HepG2 (cell line): ENCODE measurements around the gene NDUFAF5. TPM values are rescaled to one million over a fixed set of nuclear protein-coding genes. Genes with fewer than 3 reads are reported as not detected.

ENCODE experiments used
- ATAC-seq: fragments of 200-7000 bp; cut with Tn5 transposase; 3 replicates; pipeline ENCODE4 v1.9.1; 2020; ENCODE audit warnings: mild to moderate bottlenecking, moderate library complexity
- BruUV-seq: library from RNA; stranded (reverse); fragments of 400-500 nt; replicated peaks from 2 replicates; lab custom pipeline; 2021; lab: Mats Ljungman, UMichigan
- CTCF ChIA-PET: fragments of 300-600 bp; formaldehyde crosslinking; extraction: SDS; loops from one replicate; lab custom pipeline; 2021; ENCODE audit warnings: low total read pairs, inconsistent platforms, low intra/inter-chr PET ratio; lab: Yijun Ruan, JAX
- POLR2A ChIA-PET: fragments of 350-600 bp; sonication (Branson Sonifier 250); formaldehyde crosslinking; loops from one replicate; lab custom pipeline; 2020; ENCODE audit warnings: antibody characterized with exemption, inconsistent platforms; lab: Yijun Ruan, JAX
- DNase-seq: peaks from one replicate; pipeline ENCODE4 v3.0.0-alpha.2; 2015; ENCODE audit warnings: low spot score
- FAIRE-seq: peaks from 3 replicates; lab custom pipeline; 2011; peaks lifted over from hg19 to GRCh38; lab: Jason Lieb, UNC
- H2AFZ ChIP-seq: one replicate; pipeline ENCODE4 v1.6.1; 2011; ENCODE audit warnings: low read length, inconsistent platforms
- H3K27ac ChIP-seq: fragments of 300-600 bp; 3 replicates; pipeline ENCODE4 v1.8.0; 2011; ENCODE audit warnings: mixed run types, mild to moderate bottlenecking, mixed read lengths, low read length, inconsistent platforms; ENCODE audit not compliant: insufficient read depth; ENCODE audit errors: extremely low read length
- H3K27me3 ChIP-seq, 2 experiments: fragments of 200-600 bp in 1 of 2; 2 replicates in 1 of 2; 3 replicates in 1 of 2; pipeline versions ENCODE4 v1.6.0 to v1.8.0; 2011; ENCODE audit warnings: low read length in 2 of 2, mild to moderate bottlenecking in 2 of 2, moderate library complexity in 2 of 2, inconsistent platforms in 1 of 2; ENCODE audit not compliant: insufficient read depth in 2 of 2, control insufficient read depth in 1 of 2
- H3K36me3 ChIP-seq, 2 experiments: fragments of 200-600 bp in 1 of 2; replicated peaks in 1 of 2; 2 replicates in 1 of 2; 3 replicates in 1 of 2; pipeline versions ENCODE4 v1.5.1 to v1.8.0; 2011; ENCODE audit warnings: low read length in 2 of 2, inconsistent platforms in 1 of 2; ENCODE audit not compliant: insufficient read depth in 2 of 2, control insufficient read depth in 1 of 2
- H3K4me1 ChIP-seq: 2 replicates; pipeline ENCODE4 v1.5.1; 2012; ENCODE audit warnings: low read length, inconsistent platforms; ENCODE audit not compliant: insufficient read depth
- H3K4me2 ChIP-seq: 2 replicates; pipeline ENCODE4 v1.6.0; 2011; ENCODE audit warnings: low read depth, low read length, inconsistent platforms
- H3K4me3 ChIP-seq, 3 experiments: fragments of 200-600 bp in 1 of 3; sonication (generic), shearing (Covaris generic) in 1 of 3; replicated peaks in 1 of 3; 2 replicates each; pipeline ENCODE4 v1.5.1; 2011 to 2016; ENCODE audit warnings: low read length in 3 of 3, inconsistent platforms in 2 of 3, low read depth in 2 of 3, mild to moderate bottlenecking in 2 of 3, control low read depth in 1 of 3, mixed read lengths in 1 of 3; ENCODE audit not compliant: insufficient read depth in 1 of 3
- H3K79me2 ChIP-seq: one replicate; pipeline ENCODE4 v1.6.1; 2011; ENCODE audit warnings: low read length, inconsistent platforms; ENCODE audit not compliant: insufficient read depth
- H3K9ac ChIP-seq: 2 replicates; pipeline ENCODE4 v1.6.0; 2011; ENCODE audit warnings: mild to moderate bottlenecking, low read depth, low read length, inconsistent platforms; ENCODE audit not compliant: insufficient read depth
- H3K9me3 ChIP-seq: 2 replicates; pipeline ENCODE4 v1.5.1; 2012; ENCODE audit warnings: mild to moderate bottlenecking, low read length
- H4K20me1 ChIP-seq: 2 replicates; pipeline ENCODE4 v1.6.0; 2011; ENCODE audit warnings: inconsistent platforms, mild to moderate bottlenecking, low read length, moderate library complexity; ENCODE audit not compliant: insufficient read depth
- MXI1 ChIP-seq: IDR thresholded peaks from 3 replicates; pipeline ENCODE4 v1.6.1; 2012; ENCODE audit warnings: low read depth, low read length, inconsistent platforms, borderline replicate concordance
- NFIB ChIP-seq: sonication (generic); formaldehyde crosslinking; IDR thresholded peaks from 2 replicates; pipeline ENCODE4 v1.9.0; 2021; ENCODE audit warnings: missing genetic modification reagents, mild to moderate bottlenecking, borderline replicate concordance
- PAX8 ChIP-seq: sonication (generic); formaldehyde crosslinking; IDR thresholded peaks from 2 replicates; pipeline ENCODE4 v1.8.0; 2022; ENCODE audit warnings: mild to moderate bottlenecking, missing genetic modification reagents, borderline replicate concordance
- SIX1 ChIP-seq: sonication (generic); formaldehyde crosslinking; IDR thresholded peaks from 2 replicates; pipeline ENCODE4 v1.4.0; 2020; ENCODE audit warnings: missing genetic modification reagents, borderline replicate concordance
- ZBTB40 ChIP-seq, 2 experiments: fragments of 450-650 bp in 1 of 2; sonication (generic) in 1 of 2; formaldehyde crosslinking in 1 of 2; IDR thresholded peaks; 2 replicates each; pipeline versions ENCODE4 v1.6.1 to v1.8.0; 2016 to 2022; ENCODE audit warnings: antibody characterized with exemption in 1 of 2, mild to moderate bottlenecking in 1 of 2, missing genetic modification reagents in 1 of 2
- ZC3H13 ChIP-seq: sonication (generic); formaldehyde crosslinking; IDR thresholded peaks from 2 replicates; pipeline ENCODE4 v1.8.1; 2023; ENCODE audit warnings: mild to moderate bottlenecking, missing genetic modification reagents, moderate library complexity
- ZFP62 ChIP-seq: sonication (generic); formaldehyde crosslinking; IDR thresholded peaks from 2 replicates; pipeline ENCODE4 v1.4.0; 2020; ENCODE audit warnings: missing genetic modification reagents
- ZNF468 ChIP-seq: sonication (generic); formaldehyde crosslinking; IDR thresholded peaks from 2 replicates; pipeline ENCODE4 v1.8.0; 2022; ENCODE audit warnings: mild to moderate bottlenecking, moderate library complexity, missing genetic modification reagents
- ZNF672 ChIP-seq: sonication (generic); formaldehyde crosslinking; IDR thresholded peaks from 2 replicates; pipeline ENCODE4 v1.8.1; 2022; ENCODE audit warnings: missing genetic modification reagents
- WGBS: methylation state at CpG from one replicate; pipeline ENCODE4 v1.1.6; 2017; ENCODE audit warnings: low lambda C conversion rate; 5-methylcytosine and 5-hydroxymethylcytosine counted together
- in situ Hi-C: cut with HindIII; loops from 2 replicates; pipeline ENCODE4 v1.10.0; 2017; ENCODE audit warnings: low pct_unique_long_range_greater_than_20kb; ENCODE audit not compliant: extremely low pct_ligation_motif_present
- intact Hi-C: fragments of 100-400 bp; cut with micrococcal nuclease; formaldehyde crosslinking; loops from one replicate; pipeline ENCODE4 v1.10.0; 2022; ENCODE audit not compliant: unreplicated experiment
- polyA plus RNA-seq, 8 experiments: library from polyadenylated mRNA; depleted of rRNA in 3 of 8; stranded (reverse) in 7 of 8; unstranded in 1 of 8; fragments of >200 nt; fragmentation: Illumina TruSeq in 4 of 8; extraction: Trizol in 4 of 8; gene quantifications; 2 replicates each; pipeline versions ENCODE4 v1.2.1 to v1.2.3, GENCODE V29; 2011 to 2016; ENCODE audit warnings: low read depth in 4 of 8, missing spikeins in 1 of 8, mixed read lengths in 1 of 8; ENCODE audit not compliant: insufficient read depth in 1 of 8
- total RNA-seq, 5 experiments: library from RNA; depleted of rRNA; stranded (reverse); fragments of >200 nt; fragmentation: Illumina TruSeq; extraction: Trizol; gene quantifications; 2 replicates each; pipeline ENCODE4 v1.2.3, GENCODE V29; 2016; ENCODE audit warnings: low read depth in 1 of 5

NDUFAF5 gene
- total and polyA plus RNA-seq, 2 of the 13 experiments (the other 11 are each of a cell fraction or from before 2014, with no cell fraction given), result 23.1 to 66.7 TPM

- FAIRE-seq (no peak), DNase-seq (no peak), ATAC-seq (no peak)
- H3K4me1 ChIP-seq, result no peaks in the 10 kb centered on the region
- no peaks in the 10 kb centered on the region for H3K36me3 ChIP-seq
- no peaks in the 10 kb centered on the region for H3K9me3 ChIP-seq
- in situ Hi-C loops (no loop called here), intact Hi-C loops (no loop called here)
- ChIA-PET POLR2A (no interaction called here), CTCF (no interaction called here)
- no peak overlapping the region for H3K4me2 ChIP-seq
- no TSS peak for BruUV-seq
- no peak overlapping the region for H3K9ac ChIP-seq
- TF ChIP-seq SIX1 (CRISPR knock-in tag), result no peak
- TF ChIP-seq ZFP62 (CRISPR knock-in tag), result no peak
- TF ChIP-seq MXI1, result no peak
- no peak for TF ChIP-seq ZBTB40 (IDR thresholded peaks at IDR 0.05)
- no peak for TF ChIP-seq ZBTB40 (CRISPR knock-in tag; IDR thresholded peaks at IDR 0.05)
- no peak for TF ChIP-seq ZNF468 (CRISPR knock-in tag)
- TF ChIP-seq NFIB (CRISPR knock-in tag), result no peak
- TF ChIP-seq ZC3H13, result no peak
- TF ChIP-seq ZNF672 (CRISPR knock-in tag), result no peak
- no peak for TF ChIP-seq PAX8
- 0% methylated on average over 2 of the region's 2 CpGs for WGBS
- no peak overlapping the region for H2AFZ ChIP-seq
- no peaks in the 10 kb centered on the region for H3K79me2 ChIP-seq
- no peak overlapping the region for H3K27ac ChIP-seq
- peaks cover 0 to 11% of the 10 kb centered on the region in 2 experiments; a peak in 2 of 5 replicates for H3K27me3 ChIP-seq
- no peak overlapping the region for H3K4me3 ChIP-seq
- no peaks in the 10 kb centered on the region for H4K20me1 ChIP-seq
Measured at GRCh38 chr20:13865156-13865555, 80.3 kb downstream of the NDUFAF5 start.
